HG03469 (cell line): ENCODE measurements around the gene MAST4.

Experiments
- ATAC-seq: cut with Tn5 transposase; IDR thresholded peaks from one replicate; pipeline ENCODE4 v1.9.1; 2021; ENCODE audit warnings: mild to moderate bottlenecking, moderate library complexity, moderate number of reproducible peaks; ENCODE audit not compliant: unreplicated experiment

Gene MAST4

GRCh38 chr5:66644111-66644510, 47.9 kb downstream of the MAST4 start:
- no peak for ATAC-seq

DNA sequence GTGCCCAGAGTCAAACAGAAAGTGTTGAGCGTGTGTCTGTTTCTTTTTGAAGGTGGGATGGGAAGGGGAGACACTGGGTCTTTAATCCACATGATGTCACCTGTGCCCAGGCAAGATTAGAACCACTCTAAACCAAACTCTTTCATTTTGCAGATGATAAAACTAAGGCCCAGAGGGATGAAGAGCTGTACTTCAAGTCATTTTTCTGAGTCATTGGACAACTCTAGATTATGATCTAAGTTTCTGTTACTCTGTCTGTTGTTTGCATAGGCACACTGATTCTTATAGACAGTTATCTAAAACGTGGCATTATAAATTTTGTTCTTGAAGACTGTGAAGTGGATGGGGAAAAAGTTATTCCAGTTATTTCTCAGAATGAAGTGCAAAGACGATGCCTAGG, 48.8 kb downstream of the MAST4 start:
- no peak for ATAC-seq

GRCh38 chr5:66646570-66646969, 50.4 kb downstream of the MAST4 start:
- no peak for ATAC-seq

DNA sequence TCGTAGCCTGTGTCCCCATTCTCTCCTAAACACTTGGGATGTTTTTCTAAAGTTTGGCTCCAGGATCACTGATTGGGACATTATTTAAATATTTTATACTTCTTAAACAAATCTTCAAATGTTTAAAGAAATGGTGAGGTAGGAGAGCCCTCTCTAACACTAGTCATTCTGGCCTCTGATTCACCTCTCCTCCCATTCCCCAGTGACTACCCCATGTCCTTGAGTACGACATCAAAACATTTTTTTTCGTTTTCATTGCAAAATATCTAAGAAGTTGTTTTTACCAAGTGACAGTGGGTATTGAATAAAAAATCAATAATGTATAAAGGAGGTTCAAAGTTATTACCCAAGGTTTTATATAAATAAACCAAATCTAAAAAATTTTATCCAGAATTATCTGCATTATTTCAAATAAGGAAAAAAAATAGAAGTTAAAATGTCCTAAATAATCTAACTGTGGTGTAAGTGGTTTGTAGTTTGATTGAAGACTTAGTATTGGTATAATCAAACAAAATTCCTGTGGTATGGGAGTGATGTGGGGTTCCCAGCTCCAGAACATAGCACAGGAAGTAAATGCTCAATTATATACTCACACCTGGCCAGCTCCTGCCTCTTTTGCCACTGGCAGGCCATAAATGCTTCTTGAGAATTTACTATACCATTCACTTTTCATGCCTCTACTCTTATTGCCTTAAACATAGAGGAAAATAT, 51.1 kb downstream of the MAST4 start:
- ATAC-seq, result no peak

DNA sequence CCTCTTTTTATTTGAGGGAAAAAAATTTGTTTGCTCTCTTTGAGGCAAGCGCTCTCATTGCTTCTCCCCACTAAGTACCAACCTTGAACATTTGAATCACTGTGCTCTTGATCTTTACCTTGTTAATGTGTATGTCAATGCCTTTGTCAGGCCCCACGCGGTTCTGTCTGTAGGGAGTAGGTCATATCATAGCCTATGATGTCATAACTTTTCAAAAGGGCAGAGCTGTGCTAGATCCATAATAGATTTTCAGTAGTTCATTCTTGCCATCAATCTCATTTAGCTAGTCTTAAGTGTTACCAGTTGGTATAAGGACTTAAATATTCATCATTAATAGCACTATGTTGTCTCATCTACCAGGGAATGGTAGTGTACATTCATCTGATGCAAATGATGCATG, 56.6 kb downstream of the MAST4 start:
- ATAC-seq, result no peak

- ATAC-seq, result no peak
Observed at GRCh38 chr5:66653325-66653724, 57.1 kb downstream of the MAST4 start.

DNA sequence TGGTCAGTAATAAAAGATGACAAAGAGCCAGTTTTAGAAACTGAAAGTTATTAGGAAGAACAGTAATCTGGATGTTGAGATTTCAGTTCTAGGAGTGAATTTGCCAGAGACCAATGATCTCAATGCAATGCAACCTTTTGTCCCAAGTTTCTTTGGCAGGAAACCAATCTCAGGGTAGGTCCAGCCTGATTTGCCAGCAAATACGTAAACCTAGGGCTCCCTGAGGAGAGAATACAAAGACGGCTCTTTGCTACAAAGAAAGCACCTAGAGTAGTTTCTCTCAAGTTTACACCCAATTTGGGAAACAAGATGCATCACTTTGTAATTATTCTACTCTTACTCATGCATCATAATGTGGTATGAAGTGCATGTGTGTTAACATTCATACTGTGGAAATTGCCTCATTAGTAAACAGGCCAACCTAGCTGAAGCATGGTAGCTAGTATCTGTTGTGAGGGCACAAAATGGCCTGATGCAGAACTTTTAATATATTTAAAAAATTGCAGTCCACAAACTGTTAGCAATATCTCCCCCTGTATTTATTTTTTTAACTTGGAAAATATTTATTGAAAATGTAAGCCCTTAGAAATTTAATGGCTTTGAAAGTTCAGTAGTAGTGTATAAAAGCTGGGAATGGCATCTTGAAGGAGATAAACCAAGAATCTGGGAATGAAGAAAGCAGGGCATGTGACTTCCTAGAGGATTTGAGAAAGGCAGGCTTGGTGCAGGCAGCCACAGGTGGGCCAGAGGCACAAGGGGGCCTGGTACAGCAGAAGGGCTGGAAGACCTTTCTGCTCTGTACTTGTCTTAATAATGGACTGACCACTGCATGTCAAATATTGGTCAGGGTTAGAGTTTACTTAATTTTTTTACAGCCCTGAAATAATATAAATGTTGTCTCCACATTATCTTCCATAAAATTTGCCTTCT, 59.5 kb downstream of the MAST4 start:
- ATAC-seq, result no peak

DNA sequence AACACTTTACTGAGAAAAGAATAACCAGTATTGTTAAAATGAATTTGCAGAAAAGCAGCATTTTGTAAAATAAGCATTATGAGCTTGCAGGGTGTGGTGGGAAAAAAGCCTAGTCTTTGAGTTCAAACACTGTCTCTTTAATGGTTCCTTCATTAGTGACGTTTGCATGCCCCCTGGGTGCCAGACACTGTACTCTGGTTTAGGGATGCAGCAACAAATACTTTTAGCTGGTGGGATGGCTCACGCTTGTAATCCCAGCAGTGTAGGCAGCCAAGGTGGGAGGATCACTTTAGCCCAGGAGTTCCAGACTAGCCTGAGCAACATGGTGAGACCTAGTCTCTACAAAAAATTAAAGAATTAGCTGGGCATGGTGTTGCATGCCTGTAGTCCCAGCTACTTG, 62.3 kb downstream of the MAST4 start:
- no peak for ATAC-seq

DNA sequence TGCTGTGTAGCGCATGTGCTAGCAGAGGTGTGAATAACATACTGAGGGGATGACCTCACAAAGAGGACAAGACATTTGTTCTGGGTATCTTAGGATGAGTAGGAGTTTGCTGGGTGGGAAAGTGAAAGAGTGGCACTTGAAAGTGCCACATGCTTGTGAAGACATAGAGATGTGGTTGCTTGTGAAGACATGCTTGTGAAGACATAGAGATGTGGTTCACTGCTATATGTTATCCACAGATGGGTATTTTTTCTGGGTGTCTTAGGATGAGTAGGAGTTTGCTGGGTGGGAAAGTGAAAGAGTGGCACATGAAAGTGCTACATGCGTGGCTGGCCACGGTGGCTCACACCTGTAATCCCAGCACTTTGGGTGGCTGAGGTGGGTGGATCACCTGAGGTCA, 63.6 kb downstream of the MAST4 start:
- ATAC-seq, result no peak

DNA sequence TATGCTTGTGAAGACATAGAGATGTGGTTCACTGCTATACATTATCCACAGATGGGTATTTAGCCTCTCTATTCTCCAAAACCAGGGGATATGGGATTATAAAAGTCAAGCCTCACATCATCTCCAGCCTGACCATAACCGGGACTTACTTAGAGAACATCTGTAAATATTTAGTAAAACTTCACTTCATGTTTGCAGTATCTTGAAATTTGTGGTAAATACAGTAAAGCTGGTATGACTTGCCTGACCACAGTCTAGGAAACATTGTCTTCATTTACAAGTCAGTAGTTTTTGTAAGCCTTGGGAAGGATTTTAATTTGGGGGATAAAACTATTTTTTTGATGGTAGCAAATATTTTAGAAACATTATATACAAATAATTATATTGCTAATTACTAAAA, 64.2 kb downstream of the MAST4 start:
- no peak for ATAC-seq

- no peak for ATAC-seq
Observed at GRCh38 chr5:66661149-66661548, 65.0 kb downstream of the MAST4 start.

- no peak for ATAC-seq
Observed at GRCh38 chr5:66666778-66667177, 70.6 kb downstream of the MAST4 start.

GRCh38 chr5:66669086-66669861, 73.1 kb downstream of the MAST4 start:
- ATAC-seq, result no peak

- no peak for ATAC-seq
Observed at GRCh38 chr5:66669862-66670195, 73.6 kb downstream of the MAST4 start.

DNA sequence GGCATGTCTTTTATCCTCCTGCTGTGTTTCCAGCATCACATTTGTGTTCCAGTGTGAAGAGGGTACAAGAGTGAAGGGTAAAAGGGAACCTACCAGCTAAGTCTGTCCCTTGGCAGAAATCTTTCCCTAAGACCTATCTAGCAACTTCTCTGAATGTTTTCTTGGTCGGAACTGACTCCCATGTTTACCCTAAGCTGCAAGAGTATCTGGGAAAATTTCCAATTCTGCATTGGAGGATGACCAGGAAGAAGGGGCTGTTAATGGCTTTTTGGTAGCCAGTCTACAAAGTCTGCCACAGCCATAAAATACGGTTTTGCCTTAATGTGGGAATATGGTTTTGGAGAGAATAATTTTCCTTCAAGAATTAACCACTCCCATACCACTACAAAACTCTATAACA, 75.1 kb downstream of the MAST4 start:
- no peak for ATAC-seq

DNA sequence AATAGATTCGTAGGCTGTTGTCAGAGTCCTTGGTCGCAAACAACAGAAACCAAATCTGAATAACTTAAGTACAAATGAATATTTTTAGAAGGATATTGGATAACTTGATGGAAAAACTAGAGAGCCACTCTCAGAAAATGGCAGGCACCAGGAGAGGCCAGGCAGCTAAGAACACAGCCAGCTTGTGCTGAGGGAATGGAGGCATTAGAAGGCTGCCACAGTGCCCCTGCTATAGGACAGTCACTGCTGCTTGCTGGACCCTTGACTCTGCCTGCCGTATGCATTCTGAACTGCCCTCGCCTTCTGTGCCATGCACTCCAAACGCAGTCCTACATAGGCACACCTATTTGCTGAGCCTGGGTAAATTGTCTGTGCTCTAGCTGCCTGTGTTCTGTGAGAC, 78.6 kb downstream of the MAST4 start:
- ATAC-seq, result no peak

- no peak for ATAC-seq
Observed at GRCh38 chr5:66675406-66675805, 79.2 kb downstream of the MAST4 start.

DNA sequence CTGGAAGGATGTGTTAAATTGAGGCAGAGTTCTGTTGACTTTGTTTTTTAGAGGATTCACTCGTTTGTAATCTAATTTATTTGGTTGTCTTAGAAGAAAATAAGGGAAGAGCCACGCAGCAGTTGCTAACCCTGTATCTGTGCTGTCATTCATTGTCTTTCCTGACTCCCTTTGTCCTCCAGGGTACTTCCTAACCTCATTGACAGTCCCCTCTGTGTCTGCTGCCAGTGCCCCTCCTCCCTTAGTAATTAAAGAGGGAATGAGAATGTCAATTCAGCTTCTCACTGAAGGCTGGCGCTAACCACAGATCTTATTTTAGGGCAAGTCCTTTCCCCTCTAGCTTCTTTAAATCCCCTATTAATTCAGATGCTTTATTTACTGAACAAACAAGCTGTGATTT, 84.0 kb downstream of the MAST4 start:
- no peak for ATAC-seq

- ATAC-seq, result no peak
Observed at GRCh38 chr5:66680804-66681203, 84.6 kb downstream of the MAST4 start.

- ATAC-seq, result no peak
Observed at GRCh38 chr5:66684663-66685062, 88.5 kb downstream of the MAST4 start.

DNA sequence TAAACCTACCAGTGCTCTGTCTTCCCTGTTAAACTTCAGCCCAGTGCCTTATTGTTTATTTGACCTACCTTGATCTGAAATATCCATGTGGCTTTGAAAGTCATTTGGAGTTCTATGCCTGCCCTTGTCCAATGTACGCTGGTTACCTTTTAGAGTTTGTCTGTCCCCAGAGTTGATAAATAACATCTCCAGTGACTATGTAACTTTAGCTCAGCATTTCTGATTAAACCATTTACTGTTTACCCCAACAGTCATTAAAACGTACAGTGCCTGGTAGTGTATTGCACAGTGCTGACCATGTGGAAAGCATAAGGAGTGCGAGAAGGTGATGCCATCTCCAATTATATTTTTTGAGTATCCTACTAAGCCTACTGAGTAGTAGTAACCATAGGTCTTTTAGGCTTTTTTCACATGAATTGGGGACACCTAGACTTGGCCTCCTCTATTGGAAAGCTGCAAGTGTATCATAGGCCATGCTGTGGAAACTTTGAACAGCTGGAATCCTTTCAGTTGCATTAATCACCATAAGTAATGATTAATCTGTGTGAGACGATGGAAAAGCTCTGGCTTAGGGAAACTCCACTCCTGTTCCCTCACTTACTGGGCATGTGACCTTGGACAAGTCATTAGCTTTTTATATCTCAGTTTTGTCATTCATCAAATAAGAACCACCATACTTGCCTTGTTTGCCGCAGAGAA, 93.5 kb downstream of the MAST4 start:
- ATAC-seq, result no peak
